HG03469 (cell line): ENCODE measurements around the gene GJC2.

Source experiments
- ATAC-seq: cut with Tn5 transposase; IDR thresholded peaks from one replicate; pipeline ENCODE4 v1.9.1; 2021; ENCODE audit warnings: mild to moderate bottlenecking, moderate library complexity, moderate number of reproducible peaks; ENCODE audit not compliant: unreplicated experiment

GJC2 gene

DNA sequence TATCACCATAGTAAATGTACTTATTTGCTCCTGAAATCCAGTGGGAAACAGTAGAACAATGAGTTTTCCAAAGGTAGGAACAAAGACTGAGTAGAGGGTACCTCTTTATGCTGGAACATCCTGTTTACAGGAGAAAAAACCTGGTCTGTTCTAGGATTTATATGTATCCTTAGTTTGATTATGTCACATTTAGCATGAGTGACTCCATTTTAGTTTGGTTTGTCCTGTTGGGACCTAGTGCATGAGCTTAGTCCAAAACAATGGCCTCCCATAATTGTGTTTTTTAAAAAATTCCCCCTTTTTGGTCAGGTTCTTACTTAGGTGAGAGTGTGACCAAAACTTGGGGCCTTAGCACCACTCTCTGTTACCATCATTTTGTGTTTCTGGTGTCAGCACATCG is 37.1 kb upstream of the GJC2 start:
- ATAC-seq, result no peak

DNA sequence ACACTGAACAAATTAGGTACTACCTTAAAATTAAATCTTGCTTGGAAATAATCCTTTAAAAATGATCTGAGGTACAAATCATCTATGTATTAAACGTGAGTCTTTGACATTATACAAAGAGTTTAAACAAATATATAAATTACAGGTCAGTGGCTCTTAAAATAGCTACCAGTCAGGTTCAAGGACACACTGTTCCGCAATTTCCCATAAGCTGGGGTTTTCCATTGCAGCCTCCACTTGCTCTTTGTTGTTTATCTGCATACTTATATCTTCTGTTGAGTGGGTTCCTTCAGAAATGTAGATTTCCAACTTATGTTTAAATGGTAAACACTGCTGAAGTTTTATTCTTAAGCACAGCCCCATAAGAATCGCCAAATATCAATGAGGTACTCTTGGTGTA is 34.9 kb upstream of the GJC2 start:
- no peak for ATAC-seq

DNA sequence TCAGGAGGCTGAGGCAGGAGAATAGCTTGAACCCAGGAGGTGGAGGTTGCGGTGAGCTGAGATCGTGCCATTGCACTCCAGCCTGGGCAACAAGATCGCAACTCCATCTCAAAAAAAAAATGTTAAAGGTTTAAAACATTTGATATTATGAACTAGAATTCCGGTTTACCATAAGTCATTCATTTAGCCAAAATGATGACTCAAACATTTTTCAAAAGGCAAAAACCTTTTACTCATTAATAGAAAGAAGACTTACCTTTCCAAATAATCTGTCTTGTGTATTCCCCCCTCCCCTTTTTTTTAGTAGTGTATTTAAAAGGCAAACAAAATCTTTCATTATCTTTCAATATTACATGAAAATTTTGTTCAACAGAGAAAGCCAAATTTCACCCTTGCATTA is 32.4 kb upstream of the GJC2 start:
- no peak for ATAC-seq

DNA sequence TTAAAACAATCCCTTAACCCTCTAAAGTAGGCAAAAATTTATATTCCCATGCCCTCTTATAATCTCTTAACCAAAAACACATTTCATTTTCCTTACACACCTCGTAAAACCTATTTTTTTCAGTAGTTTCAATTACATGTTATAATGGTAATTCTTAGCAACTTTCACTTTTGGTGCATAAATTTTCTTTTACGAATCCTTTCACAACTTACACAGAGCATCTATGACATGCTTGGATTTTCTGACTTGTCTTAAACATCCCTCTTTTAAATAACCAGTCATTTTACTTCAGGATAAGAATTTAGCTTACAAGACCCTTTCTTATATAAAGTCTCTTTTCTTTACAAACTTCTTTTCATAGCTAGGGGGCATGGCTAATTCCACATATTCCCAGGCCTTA is 31.7 kb upstream of the GJC2 start:
- ATAC-seq, result no peak

DNA sequence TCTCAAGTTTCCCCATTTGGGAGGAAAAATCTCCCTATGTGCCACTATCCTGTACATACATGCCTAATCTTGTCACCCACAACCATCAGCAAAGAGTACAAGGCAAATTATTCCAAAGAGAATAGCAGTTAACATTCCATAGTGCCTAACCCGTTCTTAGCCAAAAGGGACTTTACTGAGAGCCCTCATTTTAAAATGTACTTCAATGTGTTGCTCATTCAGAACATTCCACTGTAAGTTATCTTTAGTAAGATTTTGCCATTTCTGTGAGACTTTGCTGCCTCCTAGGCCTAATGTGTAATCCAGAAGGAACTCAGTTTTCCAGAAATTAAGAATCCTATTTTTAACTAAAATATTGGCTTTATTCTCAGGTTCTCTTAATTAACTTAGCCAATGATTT is 29.4 kb upstream of the GJC2 start:
- ATAC-seq, result no peak

DNA sequence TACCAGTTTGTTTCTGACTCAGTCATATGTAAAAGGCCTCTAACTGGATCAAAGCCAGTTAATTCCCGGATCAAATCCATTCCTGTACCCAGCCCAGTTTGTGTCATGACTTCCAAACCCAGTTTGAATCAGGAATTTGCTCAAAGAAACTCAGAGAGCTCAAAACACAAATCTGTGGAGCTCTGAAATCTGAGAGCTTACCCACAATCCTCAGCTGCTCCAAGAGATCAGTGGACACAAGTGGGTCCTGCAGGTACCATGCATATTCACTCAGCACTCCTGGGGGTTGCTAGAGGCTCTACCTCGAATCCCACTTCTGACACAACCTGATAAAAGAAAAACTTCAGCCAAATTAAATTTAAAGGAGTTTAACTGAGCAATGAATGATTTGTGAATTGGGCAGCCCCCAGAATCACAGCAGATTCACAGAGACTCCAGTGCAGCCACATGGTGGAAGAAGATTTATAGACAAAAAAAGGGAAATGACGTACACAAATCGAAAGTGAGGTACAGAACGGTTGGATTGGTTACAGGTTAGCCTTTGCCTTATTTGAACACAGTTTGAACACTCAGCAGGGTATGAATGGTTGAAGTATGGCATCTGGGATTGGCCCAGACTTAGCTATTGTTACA is 28.8 kb upstream of the GJC2 start:
- no peak for ATAC-seq

DNA sequence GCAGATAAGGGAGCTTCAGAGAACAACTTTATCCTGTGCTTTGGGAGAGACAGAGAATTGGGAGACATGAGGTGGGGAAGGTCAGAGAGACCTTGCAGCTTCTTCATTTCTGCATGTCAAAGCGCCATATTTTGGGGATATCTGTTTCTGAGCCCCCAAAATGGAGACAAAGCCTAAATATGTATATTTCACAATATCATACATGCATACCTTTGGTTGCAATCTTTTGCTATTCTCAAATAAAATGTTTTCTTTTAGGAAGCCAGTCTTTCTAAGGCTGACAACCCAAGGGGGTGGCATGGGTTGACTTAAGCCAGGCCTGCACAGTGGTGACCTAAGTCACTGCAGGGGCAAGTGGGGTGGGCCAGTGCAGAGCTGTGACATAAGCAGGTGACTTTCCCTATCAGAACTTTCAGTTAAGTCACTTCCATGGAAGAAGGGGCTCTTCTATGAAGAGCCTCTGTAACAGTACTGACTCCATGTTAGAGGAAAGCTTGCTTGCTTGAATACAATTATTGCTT is 26.7 kb upstream of the GJC2 start:
- ATAC-seq, result no peak

DNA sequence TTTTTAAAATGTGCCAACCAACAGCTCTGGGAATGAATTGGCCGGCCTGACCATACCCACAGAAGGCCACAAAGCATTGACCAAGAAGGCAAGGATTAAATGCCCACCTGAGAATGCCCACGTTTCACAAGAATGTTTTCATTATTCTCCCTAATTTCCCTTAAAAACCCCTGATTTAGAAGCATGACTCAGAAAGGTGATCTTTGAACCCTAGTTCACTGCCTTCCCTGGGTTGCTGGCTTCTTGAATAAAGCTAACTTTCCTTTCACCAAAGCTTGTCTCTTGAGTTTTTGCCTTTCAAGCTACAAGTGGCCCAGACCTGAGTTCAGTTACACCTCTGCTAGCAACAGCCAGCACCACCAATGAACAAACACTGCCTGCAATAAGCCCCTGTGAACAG is 26.2 kb upstream of the GJC2 start:
- ATAC-seq, result no peak

DNA sequence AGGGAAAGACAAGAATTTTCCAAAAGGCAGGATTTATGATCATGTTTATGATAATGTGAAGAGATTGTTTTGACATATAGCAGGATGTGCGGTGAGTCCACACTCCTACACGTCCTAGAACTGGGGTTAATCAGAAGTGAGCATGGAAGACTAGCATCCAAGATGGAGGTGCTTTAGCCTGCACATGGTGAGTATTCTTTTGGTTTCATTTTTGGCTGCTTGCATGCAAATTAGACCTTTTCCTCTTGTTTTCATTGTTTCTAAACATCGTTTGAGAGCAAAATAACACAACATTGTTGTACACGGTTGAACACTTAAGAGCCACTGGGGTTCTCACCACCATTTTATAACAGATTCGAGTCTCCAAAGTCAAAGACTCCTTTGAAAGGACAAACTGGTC is 24.5 kb upstream of the GJC2 start:
- no peak for ATAC-seq

DNA sequence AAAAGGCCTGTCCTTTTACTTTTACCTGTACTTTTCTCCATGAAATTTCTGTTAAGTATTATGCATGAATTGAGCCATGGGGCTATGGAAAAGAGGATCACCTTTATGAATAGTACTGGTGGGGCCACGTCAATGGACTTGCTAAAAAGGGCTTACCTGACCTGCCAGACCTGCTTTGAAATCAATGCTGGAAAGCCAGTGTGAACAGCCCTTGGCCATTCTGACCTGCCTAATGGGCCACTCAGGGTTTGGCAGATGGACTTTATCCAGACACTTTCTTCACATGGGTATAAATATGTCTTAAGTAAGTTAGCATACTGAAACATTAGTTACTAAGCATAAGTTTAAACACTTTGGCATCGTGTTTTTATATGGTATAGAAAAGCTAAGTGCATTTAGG is 18.0 kb upstream of the GJC2 start:
- ATAC-seq, result no peak

DNA sequence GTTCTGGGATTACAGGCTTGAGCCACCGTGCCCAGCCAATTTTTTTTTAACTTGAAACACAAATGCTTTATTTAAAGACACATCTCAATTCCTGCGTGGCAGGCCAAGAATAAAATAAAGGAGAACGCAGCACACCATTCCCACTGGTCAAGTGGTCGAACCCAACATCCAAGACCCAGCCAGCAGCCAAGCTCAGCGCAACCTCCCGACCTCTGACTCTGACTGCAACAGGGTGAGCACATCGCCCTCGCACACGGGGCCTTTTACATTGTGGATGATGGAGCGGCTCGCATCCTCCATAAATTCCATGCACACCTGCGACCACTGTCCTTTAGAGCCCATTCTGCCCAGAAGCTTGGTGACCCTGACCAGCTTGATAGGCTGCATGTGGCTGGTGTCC is 15.1 kb upstream of the GJC2 start:
- ATAC-seq, result no peak

DNA sequence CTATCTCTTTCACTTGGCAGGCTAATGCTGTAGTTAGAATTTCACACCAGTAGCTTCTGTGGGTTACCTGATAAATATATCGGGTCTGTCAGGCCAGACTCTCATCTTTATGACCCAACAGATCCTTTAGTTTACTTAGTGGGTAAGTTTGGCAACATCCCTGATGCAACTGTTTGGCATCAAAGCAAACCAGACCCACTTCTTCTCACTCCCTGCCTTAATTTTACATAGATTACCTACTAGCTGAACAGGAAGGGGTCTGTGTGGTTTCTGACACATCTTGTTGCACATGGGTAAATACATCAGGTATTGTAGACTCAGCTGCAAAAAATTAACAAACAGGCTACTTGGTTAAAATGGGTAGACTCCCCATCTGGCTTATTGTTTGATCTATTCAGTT is 12.8 kb upstream of the GJC2 start:
- ATAC-seq, result no peak

DNA sequence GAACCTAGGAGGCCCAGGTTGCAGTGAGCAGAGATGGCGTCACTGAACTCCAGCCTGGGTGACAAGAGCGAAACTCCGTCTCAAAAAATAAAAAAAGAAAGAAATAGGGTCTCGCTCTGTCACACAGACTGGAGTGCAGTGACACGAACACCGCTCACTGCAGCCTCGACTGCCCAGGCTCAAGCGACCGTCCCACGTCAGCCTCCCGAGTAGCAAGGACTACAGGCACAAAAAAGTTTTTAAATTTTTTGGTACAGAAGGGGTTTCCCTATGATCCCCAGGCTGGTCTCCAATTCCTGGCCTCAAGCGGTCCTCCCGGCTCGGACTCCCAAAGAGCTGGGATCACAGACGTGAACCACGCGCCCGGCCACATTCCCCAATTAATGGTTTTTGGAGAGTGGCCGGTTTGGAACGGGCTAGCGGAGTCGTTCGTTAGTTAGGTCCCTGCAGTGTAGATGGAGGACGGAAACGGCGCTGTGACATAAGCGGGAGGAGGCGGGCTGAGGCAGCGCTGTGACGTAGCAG is 10.3 kb upstream of the GJC2 start:
- no peak for ATAC-seq

DNA sequence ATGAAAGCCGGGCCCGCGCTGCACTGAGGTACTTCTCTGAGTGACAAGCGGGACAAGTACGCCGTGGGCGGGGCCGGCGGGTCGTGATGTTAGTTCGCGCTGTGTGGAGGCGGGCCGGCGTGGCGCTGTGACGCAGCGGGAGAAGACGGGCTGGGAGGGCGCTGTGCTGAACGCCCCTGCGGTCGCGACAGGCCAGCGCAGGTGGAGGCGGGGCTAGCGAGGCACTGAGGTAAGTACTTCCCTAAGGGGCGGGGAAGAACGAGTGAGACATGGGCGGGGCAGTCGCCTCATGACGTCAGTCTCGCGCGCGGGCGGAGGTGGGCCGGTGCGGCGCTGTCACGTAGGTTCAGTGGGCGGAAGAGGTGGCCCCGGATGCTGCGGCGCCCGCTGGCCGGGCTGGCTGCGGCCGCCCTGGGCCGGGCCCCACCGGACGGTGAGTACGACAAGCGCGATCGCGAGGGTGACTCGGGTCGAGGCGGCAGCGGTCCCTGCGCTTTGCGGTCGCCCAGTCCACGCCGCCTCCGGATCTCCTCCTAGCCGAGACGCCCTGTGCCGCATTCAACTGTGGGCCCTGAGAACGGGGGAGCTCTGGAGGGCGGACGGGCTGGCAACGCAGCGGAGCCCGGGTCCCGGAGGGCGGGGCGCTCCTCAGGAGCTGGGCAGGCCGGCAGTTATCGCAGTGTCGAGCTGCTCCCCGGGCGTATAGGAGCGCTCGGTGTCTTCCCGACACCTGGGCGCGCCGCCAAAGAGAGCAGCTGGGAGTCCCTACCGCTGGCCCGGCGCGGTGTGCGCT is 9.6 kb upstream of the GJC2 start, which contains the start of gene GUK1:
Gene GUK1, plus strand, starts transcription at position 349 of the 793 bp plus-strand sequence. Its CDS starts 24 bp downstream, at position 373.
- peak; percentile 85 for ATAC-seq

DNA sequence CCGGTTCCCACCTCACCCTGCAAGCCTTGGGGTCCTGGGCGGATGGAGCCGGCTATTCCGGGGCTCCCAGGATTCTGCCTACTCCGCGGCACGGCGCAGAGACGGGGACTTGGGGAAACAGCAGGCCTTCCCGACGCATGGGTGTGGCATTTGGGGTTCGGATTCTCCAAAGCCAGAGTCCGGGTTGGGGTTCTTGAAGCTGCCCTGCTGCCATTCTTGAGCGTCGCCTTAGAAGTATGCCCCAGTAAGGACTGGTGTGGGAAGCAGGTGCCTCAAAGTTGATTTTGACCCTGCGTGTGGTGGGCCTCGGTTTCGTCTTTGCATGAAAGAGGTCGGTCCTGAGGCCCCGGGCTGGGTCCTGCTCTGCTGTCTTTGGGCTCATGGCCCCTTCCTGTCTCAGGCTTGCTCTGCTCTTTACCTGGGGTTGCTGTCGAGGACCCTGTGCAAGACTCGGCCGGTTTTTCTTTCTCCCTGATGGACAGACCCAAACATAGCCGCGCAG is 9.0 kb upstream of the GJC2 start:
- ATAC-seq, result no peak

DNA sequence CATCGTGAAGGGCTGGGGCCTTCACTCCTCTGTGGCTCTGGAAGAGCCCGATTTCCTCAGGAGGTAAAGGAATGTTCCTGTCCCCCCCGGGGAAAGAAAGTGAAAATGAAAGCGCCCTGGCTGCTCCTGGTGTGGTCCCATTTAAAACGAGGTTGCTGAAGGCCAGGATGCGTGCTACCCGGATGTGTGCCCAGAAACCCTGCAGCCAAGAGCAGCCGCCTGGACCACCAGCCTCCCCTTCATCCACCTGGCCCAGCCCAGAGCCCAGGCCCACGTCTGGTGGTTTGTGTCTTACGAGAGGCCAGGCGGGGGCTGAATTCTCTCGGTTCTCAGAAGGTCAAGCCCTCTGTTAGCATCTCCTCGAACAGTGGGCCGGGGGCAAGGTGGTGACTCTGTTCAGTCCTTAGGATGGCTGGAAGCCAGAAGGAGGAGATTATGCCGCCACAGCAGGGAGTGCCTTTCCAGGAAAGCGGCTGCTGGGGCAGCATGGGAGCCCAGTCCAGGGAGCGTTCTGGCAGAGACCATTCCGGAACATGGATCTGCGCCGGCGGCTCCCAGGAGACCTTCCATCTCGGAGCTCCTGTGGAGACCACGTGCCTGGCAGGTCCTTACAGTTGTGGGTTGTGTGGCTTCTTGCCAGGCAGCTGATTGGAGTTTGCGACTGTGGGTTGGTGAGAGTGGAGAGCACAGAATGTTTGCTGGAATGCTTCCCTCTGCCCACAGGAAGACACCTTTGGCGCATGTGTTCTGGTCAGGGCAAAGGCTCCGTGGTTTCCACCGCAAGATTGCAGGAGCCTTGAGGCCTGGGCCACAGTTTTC is 8.3 kb upstream of the GJC2 start:
- no peak for ATAC-seq

DNA sequence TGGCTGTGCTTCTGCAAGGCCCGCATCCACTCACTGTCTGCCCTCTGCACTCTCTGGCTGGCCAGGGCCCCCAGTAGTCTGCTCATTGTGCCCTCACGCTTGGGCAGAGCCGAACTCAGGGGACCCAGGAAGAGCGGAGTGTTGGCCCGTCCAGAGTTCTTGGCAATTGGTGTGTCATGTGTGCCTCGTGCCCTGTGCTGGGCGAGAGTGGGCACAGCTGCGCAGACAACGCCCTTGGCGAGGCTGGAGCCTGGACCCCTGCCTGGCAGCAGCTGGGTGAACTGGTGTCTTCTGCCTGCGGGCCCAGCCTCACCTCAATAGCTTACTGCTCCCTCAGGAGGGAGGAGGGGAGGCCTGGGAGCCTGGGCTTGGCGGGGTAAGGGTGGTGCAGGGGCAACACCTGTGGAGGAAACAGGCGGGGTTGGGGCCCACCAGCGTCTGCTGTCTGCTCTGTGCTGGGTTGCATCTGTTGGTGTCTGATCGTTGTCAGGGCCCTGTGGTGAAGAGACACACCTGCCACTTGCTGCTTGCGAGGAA is 7.5 kb upstream of the GJC2 start:
- ATAC-seq, result no peak

DNA sequence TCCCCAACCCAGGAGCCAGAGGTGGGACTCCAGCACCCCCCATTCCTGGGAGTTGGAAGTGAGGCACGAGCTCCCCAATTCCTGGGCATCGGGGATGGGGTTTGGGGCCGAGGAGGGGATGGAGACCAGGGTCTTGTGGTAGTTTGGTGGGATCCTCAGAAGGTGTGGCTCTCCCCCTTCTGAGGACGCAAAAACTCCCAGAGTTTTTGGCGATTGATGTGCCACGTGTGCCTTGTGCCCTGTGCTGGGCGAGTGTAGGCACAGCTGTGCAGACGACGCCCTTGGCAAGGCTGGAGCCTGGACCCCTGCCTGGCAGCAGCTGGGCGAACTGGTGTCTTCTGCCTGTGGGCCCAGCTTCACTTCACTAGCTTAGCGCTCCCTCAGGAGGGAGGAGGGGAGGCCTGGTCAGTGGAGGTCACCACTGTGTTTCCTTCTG is 7.0 kb upstream of the GJC2 start:
- ATAC-seq, result no peak

DNA sequence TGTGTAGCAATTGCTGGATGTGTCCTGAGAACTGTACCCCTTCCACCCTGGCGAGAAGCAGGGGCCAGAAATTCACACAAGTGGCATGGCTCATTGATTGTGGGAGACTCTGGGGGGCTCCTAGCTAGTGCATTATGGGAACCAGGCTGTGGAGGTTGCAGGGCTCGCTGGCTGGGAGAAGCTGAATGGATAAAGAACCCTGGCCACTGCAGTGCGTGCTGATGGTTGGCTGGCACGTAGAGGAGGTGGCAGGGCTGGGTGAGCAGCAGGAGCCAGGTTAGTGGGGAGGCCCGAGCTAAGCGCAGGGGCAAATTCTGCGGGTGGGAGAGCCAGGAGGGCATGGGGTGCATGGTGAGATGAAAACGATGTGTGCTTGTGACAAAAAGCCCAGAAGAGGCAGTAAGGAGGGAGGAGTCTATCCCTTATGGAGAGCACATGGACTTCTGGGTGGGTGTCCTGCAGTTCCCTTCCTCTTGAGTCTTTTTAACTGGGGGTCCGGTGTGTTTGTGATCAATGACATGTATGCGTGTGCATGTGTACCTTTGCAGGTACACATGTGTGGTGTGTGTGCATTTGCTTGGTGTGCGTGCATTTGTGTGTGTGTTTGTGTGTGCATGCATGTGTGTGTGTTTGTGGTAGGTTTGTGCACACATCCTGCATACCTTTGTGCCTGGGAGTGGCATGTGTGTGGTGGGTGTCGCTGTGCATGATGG is 6.1 kb upstream of the GJC2 start:
- ATAC-seq, result no peak
